GM18867 (cell line): Measurements from ENCODE around the gene NCR3LG1.

Source experiments
- ATAC-seq: cut with Tn5 transposase; IDR thresholded peaks from one replicate; pipeline ENCODE4 v1.9.1; 2021; ENCODE audit warnings: mild to moderate bottlenecking, moderate library complexity; ENCODE audit not compliant: unreplicated experiment

NCR3LG1 gene

GRCh38 chr11:17351510-17352176 lies at the start of gene NCR3LG1:
Gene NCR3LG1, plus strand, starts transcription at chr11:17351800. Its CDS starts 170 bp downstream, at chr11:17351970.
- no peak for ATAC-seq

- no peak for ATAC-seq
Observed at GRCh38 chr11:17313349-17314231, 38.0 kb upstream of the NCR3LG1 start.

GRCh38 chr11:17314232-17314547 lies 37.4 kb upstream of the NCR3LG1 start:
- no peak for ATAC-seq

- no peak for ATAC-seq
Observed at GRCh38 chr11:17314904-17315426, 36.6 kb upstream of the NCR3LG1 start.

- no peak for ATAC-seq
Observed at GRCh38 chr11:17328871-17329494, 22.6 kb upstream of the NCR3LG1 start.

- no peak for ATAC-seq
Observed at GRCh38 chr11:17331669-17332068, 19.9 kb upstream of the NCR3LG1 start.

GRCh38 chr11:17333799-17334586 lies 17.6 kb upstream of the NCR3LG1 start:
- ATAC-seq: no peak

GRCh38 chr11:17343257-17343656 lies 8.3 kb upstream of the NCR3LG1 start:
- no peak for ATAC-seq

GRCh38 chr11:17343907-17344306 lies 7.7 kb upstream of the NCR3LG1 start:
- no peak for ATAC-seq

- ATAC-seq: no peak
Observed at GRCh38 chr11:17347676-17348075, 3.9 kb upstream of the NCR3LG1 start.

GRCh38 chr11:17350455-17351171 lies 987 bp upstream of the NCR3LG1 start:
- no peak for ATAC-seq

- no peak for ATAC-seq
Observed at GRCh38 chr11:17351172-17351509, 459 bp upstream of the NCR3LG1 start.

GRCh38 chr11:17352950-17353820 lies 1.6 kb downstream of the NCR3LG1 start:
- peak; percentile 49 for ATAC-seq

GRCh38 chr11:17353821-17354600 lies 2.4 kb downstream of the NCR3LG1 start:
- ATAC-seq: no peak

- ATAC-seq: no peak
Observed at GRCh38 chr11:17354601-17354991, 3.0 kb downstream of the NCR3LG1 start.

GRCh38 chr11:17366495-17366894 lies 14.9 kb downstream of the NCR3LG1 start:
- no peak for ATAC-seq

GRCh38 chr11:17368551-17368950 lies 17.0 kb downstream of the NCR3LG1 start:
- no peak for ATAC-seq

GRCh38 chr11:17369094-17369493 lies 17.5 kb downstream of the NCR3LG1 start:
- no peak for ATAC-seq
